ENCODE data around the gene OLIG3.

The OLIG3 gene

GRCh38 chr6:137465378-137466009 lies 28.7 kb downstream of the OLIG3 start:
- DNase-seq, result no peak

- DNase-seq, result no peak
Measured at GRCh38 chr6:137452333-137452894, 41.8 kb downstream of the OLIG3 start.

- DNase-seq, result no peak
Measured at GRCh38 chr6:137443901-137444300, 50.3 kb downstream of the OLIG3 start.
